Colonic mucosa (tissue), 4 donors: Measurements from ENCODE around the gene TTC24. TPM values are rescaled to one million over a fixed set of nuclear protein-coding genes. Genes with fewer than 3 reads are reported as not detected.

ENCODE experiments used
- DNase-seq: peaks from one replicate; pipeline ENCODE4 v3.0.0-alpha.2; 2020
- H3K27ac ChIP-seq: fragments of 200-600 bp; one replicate; pipeline ENCODE4 v1.8.0; 2021
- H3K27me3 ChIP-seq: fragments of 200-600 bp; one replicate; pipeline ENCODE4 v1.8.0; 2021
- H3K36me3 ChIP-seq: fragments of 200-600 bp; one replicate; pipeline ENCODE4 v1.8.0; 2021
- H3K4me1 ChIP-seq: fragments of 200-600 bp; one replicate; pipeline ENCODE4 v1.8.0; 2021; ENCODE audit warnings: mild to moderate bottlenecking
- H3K4me3 ChIP-seq: fragments of 200-600 bp; one replicate; pipeline ENCODE4 v1.8.0; 2021
- H3K9ac ChIP-seq, 2 donors: one replicate each; pipeline ENCODE4 v1.7.0; 2013; ENCODE audit warnings: control low read depth in 2 of 2, low read depth in 2 of 2, low read length in 2 of 2
- H3K9me3 ChIP-seq: fragments of 200-600 bp; one replicate; pipeline ENCODE4 v1.8.0; 2021
- intact Hi-C: fragments of 100-400 bp; cut with DNase I; formaldehyde crosslinking; loops from one replicate; pipeline ENCODE4 v1.14.1; 2022
- total RNA-seq, 2 donors: library from RNA; stranded (reverse); fragmentation: NEBNext Ultra II Directional in 1 of 2; extraction: Animal tissue kit (Norgen Biotek cat#: 25700) in 1 of 2; gene quantifications; one replicate each; pipeline ENCODE4 v1.2.1, GENCODE V29; 2021
- TF ChIP-seq, protein P1 (sequence below): fragments of 200-600 bp; IDR thresholded peaks from one replicate; pipeline ENCODE4 v1.8.0; 2022; ENCODE audit warnings: antibody characterized with exemption, mild to moderate bottlenecking
- donor health status: healthy.
- donor health status: DM: no; HTN: no; CAD: no.
- donor health status: DM: no; HTN: no; CAD: no.

The TTC24 gene
- total RNA-seq, 2 donors from 2014 or later: not detected

DNA sequence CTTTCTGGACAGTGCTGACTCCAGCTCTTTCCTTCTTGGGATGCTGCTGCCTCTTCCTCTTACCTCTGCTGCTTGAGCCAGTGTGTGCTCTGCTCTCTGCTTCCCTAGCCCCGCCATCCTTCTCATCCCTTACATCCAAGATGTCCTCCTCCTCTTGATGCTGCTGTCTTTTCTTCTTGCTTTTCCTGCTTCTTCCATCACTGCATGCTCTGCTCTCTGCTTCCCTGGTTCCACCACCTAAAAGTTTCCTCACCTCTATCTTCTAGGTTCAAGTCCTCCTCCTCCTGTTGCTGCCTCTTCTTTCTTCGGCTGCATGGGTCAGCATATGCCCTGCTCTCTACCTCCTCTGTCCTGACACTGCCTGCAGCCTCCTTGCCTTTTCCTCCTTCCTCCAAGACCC lies 15.5 kb downstream of the TTC24 start:
- TF ChIP-seq, protein P1, sequence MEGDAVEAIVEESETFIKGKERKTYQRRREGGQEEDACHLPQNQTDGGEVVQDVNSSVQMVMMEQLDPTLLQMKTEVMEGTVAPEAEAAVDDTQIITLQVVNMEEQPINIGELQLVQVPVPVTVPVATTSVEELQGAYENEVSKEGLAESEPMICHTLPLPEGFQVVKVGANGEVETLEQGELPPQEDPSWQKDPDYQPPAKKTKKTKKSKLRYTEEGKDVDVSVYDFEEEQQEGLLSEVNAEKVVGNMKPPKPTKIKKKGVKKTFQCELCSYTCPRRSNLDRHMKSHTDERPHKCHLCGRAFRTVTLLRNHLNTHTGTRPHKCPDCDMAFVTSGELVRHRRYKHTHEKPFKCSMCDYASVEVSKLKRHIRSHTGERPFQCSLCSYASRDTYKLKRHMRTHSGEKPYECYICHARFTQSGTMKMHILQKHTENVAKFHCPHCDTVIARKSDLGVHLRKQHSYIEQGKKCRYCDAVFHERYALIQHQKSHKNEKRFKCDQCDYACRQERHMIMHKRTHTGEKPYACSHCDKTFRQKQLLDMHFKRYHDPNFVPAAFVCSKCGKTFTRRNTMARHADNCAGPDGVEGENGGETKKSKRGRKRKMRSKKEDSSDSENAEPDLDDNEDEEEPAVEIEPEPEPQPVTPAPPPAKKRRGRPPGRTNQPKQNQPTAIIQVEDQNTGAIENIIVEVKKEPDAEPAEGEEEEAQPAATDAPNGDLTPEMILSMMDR: no peak
- H3K4me3 ChIP-seq: no peak overlapping the region
- no peaks in the 10 kb centered on the region for H3K27me3 ChIP-seq
- H3K27ac ChIP-seq: no peak overlapping the region
- H3K9ac ChIP-seq: no peak overlapping the region
- intact Hi-C loops: no loop called here
- no peaks in the 10 kb centered on the region for H3K9me3 ChIP-seq
- H3K4me1 ChIP-seq: no peaks in the 10 kb centered on the region
- no peak for DNase-seq
- no peaks in the 10 kb centered on the region for H3K36me3 ChIP-seq

DNA sequence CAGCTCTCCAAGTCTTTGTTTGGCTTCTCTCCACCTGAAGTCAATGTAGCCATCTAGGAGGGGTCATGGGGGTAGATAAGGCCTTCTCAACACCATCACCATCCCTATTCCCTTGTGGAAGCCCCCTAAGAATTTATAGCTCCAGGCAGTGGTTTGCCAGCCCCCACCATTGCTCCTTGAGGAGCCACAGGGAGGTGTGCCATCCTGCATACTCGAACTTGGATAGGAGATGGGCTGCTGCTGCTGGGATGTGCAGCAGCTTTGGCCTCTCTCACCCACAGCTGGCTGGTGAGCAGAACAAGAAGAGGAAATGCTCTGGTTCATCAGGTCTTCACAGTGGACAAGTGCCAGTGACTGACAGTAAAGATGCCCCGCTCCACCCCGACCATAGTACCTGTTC lies 16.9 kb downstream of the TTC24 start:
- DNase-seq: no peak
- Histone ChIP-seq H3K4me1 (no peaks in the 10 kb centered on the region), H3K4me3 (no peak overlapping the region), H3K9me3 (no peaks in the 10 kb centered on the region), H3K27me3 (no peaks in the 10 kb centered on the region), H3K27ac (no peak overlapping the region), H3K36me3 (no peaks in the 10 kb centered on the region), H3K9ac (no peak overlapping the region)
- TF ChIP-seq, protein P1: no peak
- intact Hi-C loops: no loop called here

DNA sequence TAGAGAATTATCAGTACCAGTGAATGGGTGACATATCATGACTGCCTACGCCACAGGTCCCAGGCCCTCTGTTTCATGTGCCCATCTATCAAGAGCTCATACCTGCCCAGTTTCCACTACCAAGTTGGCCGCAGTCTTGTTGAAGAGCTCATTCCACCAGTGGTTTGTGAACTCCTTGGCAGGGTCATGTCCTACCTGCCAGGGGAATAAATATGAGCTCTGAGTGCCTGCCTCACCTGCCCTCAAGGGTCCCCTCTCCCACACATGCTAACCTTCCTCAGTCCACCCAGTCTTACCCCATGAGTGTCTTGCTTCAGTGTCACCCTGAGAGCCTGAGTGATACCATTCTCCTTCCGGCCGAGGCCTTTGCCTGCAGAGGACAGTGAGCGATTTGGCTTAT lies 18.6 kb downstream of the TTC24 start:
- no peaks in the 10 kb centered on the region for H3K9me3 ChIP-seq
- H3K9ac ChIP-seq: no peak overlapping the region
- no peak for DNase-seq
- H3K4me3 ChIP-seq: no peak overlapping the region
- H3K27me3 ChIP-seq: no peaks in the 10 kb centered on the region
- H3K36me3 ChIP-seq: no peaks in the 10 kb centered on the region
- intact Hi-C loops: no loop called here
- no peak overlapping the region for H3K27ac ChIP-seq
- peaks cover 5% of the 10 kb centered on the region for H3K4me1 ChIP-seq
- TF ChIP-seq, protein P1: no peak

DNA sequence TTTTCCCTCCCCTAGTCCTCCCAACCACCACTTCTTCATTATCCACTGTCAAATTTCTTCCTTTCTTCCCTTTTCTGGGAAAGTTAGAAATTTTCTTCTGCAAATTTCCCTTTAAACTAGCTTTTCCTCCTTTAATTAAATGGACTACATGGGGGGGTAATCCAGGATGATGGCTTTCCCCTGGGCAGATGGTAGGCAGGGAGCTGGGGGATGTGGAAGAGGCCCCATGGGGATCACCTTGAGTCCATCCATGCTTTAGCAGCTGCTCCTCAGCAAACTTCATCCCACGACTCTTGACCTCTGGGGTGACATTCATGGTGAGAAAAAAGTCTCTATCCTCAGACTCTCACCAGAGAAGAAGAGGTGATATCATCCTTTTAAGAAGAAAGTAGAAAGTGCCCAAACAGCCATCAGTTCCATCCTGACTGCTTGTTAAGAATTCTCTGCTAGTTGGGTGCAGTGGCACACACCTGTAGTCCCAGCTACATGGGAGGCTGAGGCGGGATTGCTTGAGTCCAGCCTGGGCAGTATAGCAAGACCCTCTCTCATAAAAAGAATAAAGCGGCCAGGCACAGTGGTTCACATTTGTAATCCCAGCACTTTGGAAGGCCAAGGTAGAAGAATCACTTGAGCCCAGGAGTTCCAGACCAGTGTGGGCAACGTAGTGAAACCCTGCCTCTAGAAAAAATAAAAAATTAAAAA lies 19.4 kb downstream of the TTC24 start:
- Histone ChIP-seq H3K36me3 (no peaks in the 10 kb centered on the region), H3K4me3 (no peak overlapping the region), H3K9me3 (no peaks in the 10 kb centered on the region), H3K4me1 (peaks cover 5% of the 10 kb centered on the region), H3K27ac (no peak overlapping the region), H3K9ac (no peak overlapping the region), H3K27me3 (no peaks in the 10 kb centered on the region)
- DNase-seq: no peak
- intact Hi-C loops: no loop called here
- TF ChIP-seq, protein P1: no peak

DNA sequence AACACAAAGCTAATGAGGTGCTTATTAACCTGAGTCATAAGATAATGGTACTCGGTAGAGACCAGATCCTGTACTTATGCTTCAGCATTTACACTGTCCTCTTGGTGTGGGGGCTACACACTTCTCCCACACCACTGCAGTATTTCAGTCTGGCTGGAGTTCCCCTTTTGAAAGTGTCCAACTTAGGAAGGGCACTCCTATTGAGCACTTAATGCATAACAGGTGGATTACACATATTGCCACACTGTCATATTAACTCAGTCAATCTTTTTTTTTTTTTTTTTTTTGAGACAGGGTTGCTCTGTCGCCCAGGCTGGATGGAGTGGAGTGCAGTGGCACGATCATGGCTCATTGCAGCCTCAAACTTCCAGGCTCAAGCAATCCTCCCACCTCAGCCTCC lies 20.3 kb downstream of the TTC24 start:
- Histone ChIP-seq H3K9ac (no peak overlapping the region), H3K27ac (no peak overlapping the region), H3K4me1 (peaks cover 5% of the 10 kb centered on the region), H3K27me3 (no peaks in the 10 kb centered on the region), H3K9me3 (no peaks in the 10 kb centered on the region), H3K4me3 (no peak overlapping the region), H3K36me3 (no peaks in the 10 kb centered on the region)
- no peak for DNase-seq
- intact Hi-C loops: loop anchor here (5.0 kb wide), 1 partner anchor 148 kb away; no protein-coding TSS in a partner anchor
- TF ChIP-seq, protein P1: no peak
